Panc1 (cell line): ENCODE results near the gene DNAJA1. TPM values are rescaled to one million over a fixed set of nuclear protein-coding genes. Genes with fewer than 3 reads are reported as not detected.
A peak's percentile ranks its signal among the peaks of the same experiment; 100 is the strongest.

Source experiments
- ATAC-seq: fragments of 200-7000 bp; cut with Tn5 transposase; 2 replicates; pipeline ENCODE4 v1.9.1; 2020; ENCODE audit warnings: mild to moderate bottlenecking, moderate library complexity
- BruUV-seq: library from RNA; stranded (reverse); fragments of 400-500 nt; replicated peaks from 2 replicates; lab custom pipeline; 2021; lab: Mats Ljungman, UMichigan
- CTCF ChIA-PET: fragments of 300-600 bp; sonication (Branson Sonifier 250); formaldehyde crosslinking; loops from one replicate; lab custom pipeline; 2022; ENCODE audit warnings: antibody characterized with exemption; lab: Charles Lee
- POLR2A ChIA-PET: fragments of 300-600 bp; sonication (Branson Sonifier 250); formaldehyde crosslinking; loops from one replicate; lab custom pipeline; 2022; ENCODE audit warnings: antibody characterized with exemption; lab: Charles Lee
- DNase-seq: peaks from one replicate; pipeline ENCODE4 v3.0.0-alpha.2; 2010; ENCODE audit warnings: low read depth, low spot score
- H3K27ac ChIP-seq: 2 replicates; pipeline ENCODE4 v1.5.1; 2011; ENCODE audit warnings: mild to moderate bottlenecking, low read length, inconsistent platforms
- H3K27me3 ChIP-seq: fragments of 200-500 bp; sonication (Bioruptor generic); 2 replicates; pipeline ENCODE4 v1.6.0; 2014; ENCODE audit warnings: low read length, inconsistent platforms; ENCODE audit not compliant: control insufficient read depth, insufficient read depth
- H3K36me3 ChIP-seq: fragments of 200-500 bp; sonication (Bioruptor generic); 2 replicates; pipeline ENCODE4 v1.5.1; 2014; ENCODE audit warnings: inconsistent platforms, mild to moderate bottlenecking, low read length, moderate library complexity; ENCODE audit not compliant: control insufficient read depth, insufficient read depth
- H3K4me1 ChIP-seq: 2 replicates; pipeline ENCODE4 v1.5.1; 2011; ENCODE audit warnings: inconsistent platforms, mild to moderate bottlenecking, low read length, moderate library complexity; ENCODE audit not compliant: control insufficient read depth, insufficient read depth
- H3K4me3 ChIP-seq, 2 experiments: 2 replicates each; pipeline ENCODE4 v1.5.1; 2011 to 2012; ENCODE audit warnings: low read depth in 2 of 2, low read length in 2 of 2, mild to moderate bottlenecking in 2 of 2, inconsistent platforms in 1 of 2, moderate library complexity in 1 of 2
- H3K9me3 ChIP-seq: fragments of 200-500 bp; sonication (Bioruptor generic); 2 replicates; pipeline ENCODE4 v1.5.1; 2014; ENCODE audit warnings: low read depth, mild to moderate bottlenecking, inconsistent platforms, low read length, moderate library complexity; ENCODE audit not compliant: control insufficient read depth, insufficient read depth
- POLR2AphosphoS5 ChIP-seq: IDR thresholded peaks from 2 replicates; pipeline ENCODE4 v1.6.1; 2012; ENCODE audit warnings: mild to moderate bottlenecking, low read depth, low read length, moderate library complexity
- SIN3A ChIP-seq: IDR thresholded peaks from 2 replicates; pipeline ENCODE4 v1.6.1; 2012; ENCODE audit warnings: low read depth, mild to moderate bottlenecking, low read length, moderate library complexity, borderline replicate concordance; ENCODE audit not compliant: insufficient read depth
- TCF7L2 ChIP-seq: IDR thresholded peaks from 2 replicates; pipeline ENCODE4 v1.6.1; 2011; ENCODE audit warnings: mild to moderate bottlenecking, low read depth, low read length, inconsistent platforms
- in situ Hi-C: cut with HindIII; loops from 2 replicates; pipeline ENCODE4 v1.10.0; 2016; ENCODE audit warnings: low sequenced_read_pairs, low pct_unique_long_range_greater_than_20kb
- intact Hi-C: fragments of 100-400 bp; cut with micrococcal nuclease; formaldehyde crosslinking; loops from one replicate; pipeline ENCODE4 v1.10.0; 2022; ENCODE audit not compliant: unreplicated experiment
- total RNA-seq: library from RNA; stranded (reverse); gene quantifications from one replicate; pipeline ENCODE4 v1.2.1, GENCODE V29; 2021; ENCODE audit not compliant: unreplicated experiment
- TF ChIP-seq, protein P1 (sequence below): fragments of 450-650 bp; IDR thresholded peaks from 2 replicates; pipeline ENCODE4 v1.5.1; 2017; ENCODE audit warnings: mild to moderate bottlenecking
- TF ChIP-seq, protein P2 (sequence below), 2 experiments: IDR thresholded peaks; 2 replicates each; pipeline ENCODE4 v1.6.1; 2011 to 2012; ENCODE audit warnings: low read depth in 2 of 2, control low read depth in 1 of 2, low read length in 1 of 2, mild to moderate bottlenecking in 1 of 2, moderate library complexity in 1 of 2; ENCODE audit not compliant: insufficient read depth in 1 of 2

DNAJA1 gene
- total RNA-seq, 1 experiment from 2014 or later = 246 TPM

DNA sequence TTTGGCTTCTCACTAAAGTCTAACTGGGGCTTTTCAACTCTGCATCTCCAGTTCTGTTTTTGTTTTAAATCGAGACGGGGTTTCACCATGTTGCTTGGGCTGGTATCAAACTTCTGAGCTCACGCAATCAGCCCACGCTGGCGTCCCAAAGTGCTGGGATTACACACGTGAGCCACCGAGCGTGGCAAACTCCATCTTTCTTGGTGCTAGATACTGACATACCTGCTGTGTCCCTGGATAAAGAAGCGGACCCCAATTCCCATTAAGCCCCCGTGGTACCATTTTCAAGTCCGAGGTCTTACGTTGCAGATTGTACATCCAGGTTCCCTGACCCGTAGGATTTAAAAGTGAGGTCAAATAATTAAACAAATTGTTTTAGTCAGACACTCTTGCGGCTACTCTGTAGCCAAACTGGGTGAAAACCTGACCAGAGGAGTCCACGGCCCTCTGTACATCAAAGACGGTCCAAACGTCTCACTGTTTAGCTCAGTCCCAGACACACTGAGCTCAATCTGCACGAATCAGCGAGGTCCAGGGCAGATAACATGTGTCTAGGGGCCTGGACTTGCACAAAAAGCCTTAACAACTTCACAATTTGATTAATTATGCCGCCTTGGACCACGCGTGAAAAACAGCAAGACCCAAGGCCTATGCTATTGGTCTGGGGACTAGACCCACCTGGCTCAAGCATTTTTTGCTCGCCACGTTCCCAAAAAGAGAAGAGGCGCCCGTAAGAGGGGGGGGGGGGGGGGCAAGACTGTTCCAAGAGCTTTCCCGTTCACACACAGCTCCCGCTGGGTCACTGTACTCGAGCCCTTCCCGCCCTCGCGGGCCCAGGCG, 727 bp upstream of the DNAJA1 start:
- ChIA-PET CTCF (interaction anchor here (0.6 to 1.2 kb wide), 2 partner anchors 20 kb away, joined by 3 read pairs; no protein-coding TSS in a partner anchor), POLR2A (interaction anchor here (0.5 to 1.5 kb wide), 6 partner anchors 16 to 630 kb away, joined by 3 to 36 read pairs (median 5); partner anchors contain the start of gene APTX)
- in situ Hi-C loops (no loop called here), intact Hi-C loops (no loop called here)
- H3K27ac ChIP-seq = peak overlapping the region; percentile 93
- TF ChIP-seq TCF7L2 = 0 out of 2 replicates have a peak, but pooled peaks have one; percentile 12
- TF ChIP-seq, protein P1, sequence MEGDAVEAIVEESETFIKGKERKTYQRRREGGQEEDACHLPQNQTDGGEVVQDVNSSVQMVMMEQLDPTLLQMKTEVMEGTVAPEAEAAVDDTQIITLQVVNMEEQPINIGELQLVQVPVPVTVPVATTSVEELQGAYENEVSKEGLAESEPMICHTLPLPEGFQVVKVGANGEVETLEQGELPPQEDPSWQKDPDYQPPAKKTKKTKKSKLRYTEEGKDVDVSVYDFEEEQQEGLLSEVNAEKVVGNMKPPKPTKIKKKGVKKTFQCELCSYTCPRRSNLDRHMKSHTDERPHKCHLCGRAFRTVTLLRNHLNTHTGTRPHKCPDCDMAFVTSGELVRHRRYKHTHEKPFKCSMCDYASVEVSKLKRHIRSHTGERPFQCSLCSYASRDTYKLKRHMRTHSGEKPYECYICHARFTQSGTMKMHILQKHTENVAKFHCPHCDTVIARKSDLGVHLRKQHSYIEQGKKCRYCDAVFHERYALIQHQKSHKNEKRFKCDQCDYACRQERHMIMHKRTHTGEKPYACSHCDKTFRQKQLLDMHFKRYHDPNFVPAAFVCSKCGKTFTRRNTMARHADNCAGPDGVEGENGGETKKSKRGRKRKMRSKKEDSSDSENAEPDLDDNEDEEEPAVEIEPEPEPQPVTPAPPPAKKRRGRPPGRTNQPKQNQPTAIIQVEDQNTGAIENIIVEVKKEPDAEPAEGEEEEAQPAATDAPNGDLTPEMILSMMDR = no peak
- peaks cover 25% of the 10 kb centered on the region for H3K36me3 ChIP-seq
- H3K9me3 ChIP-seq = no peaks in the 10 kb centered on the region
- BruUV-seq = no TSS peak
- ATAC-seq = peak; percentile 23
- peaks cover 33% of the 10 kb centered on the region for H3K4me1 ChIP-seq
- DNase-seq = no peak
- no peaks in the 10 kb centered on the region for H3K27me3 ChIP-seq
- H3K4me3 ChIP-seq = peak overlapping the region; percentile 81 to 87

DNA sequence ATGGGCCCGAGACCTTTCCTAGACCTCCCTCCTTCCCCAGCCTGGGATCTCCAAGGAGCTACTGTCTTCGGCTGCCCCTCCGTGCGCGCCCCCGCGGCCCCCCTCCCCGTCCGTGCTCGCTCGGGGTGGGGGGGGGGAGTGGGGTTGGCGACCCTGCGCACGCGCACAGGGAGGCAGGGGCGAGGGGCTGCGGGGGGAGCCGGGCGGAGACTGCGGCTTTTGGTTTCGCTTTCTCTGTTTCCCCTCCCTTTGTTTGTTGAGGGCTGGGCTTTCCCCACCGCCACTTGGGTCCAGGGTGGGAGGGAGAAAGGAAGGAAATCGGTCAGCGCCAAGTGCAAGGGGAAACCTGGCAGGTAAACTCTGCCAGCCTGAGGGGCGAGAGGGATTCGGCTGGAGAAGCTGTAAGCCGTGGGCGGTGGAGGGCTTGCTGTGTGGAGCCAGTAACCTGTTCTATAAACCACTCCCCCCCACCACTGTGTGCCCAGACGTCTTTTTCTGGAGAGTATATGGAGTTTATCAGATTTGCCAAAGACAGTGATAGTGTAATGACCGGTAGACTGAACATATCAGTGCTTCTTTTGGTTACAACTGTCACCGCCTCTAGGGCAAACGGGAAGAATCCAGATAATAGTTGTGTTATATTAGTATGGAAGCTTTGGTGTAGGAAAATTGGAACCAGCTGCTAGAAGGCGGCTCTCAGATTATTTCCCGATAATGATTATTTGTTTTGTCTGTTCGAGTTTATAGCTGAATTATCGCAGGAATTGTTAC, 684 bp downstream of the DNAJA1 start:
- intact Hi-C loops = no loop called here

More for the DNA sequence above, 684 bp downstream of the DNAJA1 start:
- BruUV-seq = no TSS peak
- ATAC-seq (peak; percentile 54), DNase-seq (no peak)
- Histone ChIP-seq H3K27ac (peak overlapping the region; percentile 93), H3K9me3 (no peaks in the 10 kb centered on the region), H3K4me3 (peak overlapping the region; percentile 81 to 87), H3K27me3 (no peaks in the 10 kb centered on the region), H3K4me1 (peaks cover 41% of the 10 kb centered on the region), H3K36me3 (peaks cover 39% of the 10 kb centered on the region)
- TF ChIP-seq TCF7L2 (no peak), SIN3A (no peak), POLR2AphosphoS5 (no peak)
- TF ChIP-seq, protein P1 = no peak
- TF ChIP-seq, protein P2, sequence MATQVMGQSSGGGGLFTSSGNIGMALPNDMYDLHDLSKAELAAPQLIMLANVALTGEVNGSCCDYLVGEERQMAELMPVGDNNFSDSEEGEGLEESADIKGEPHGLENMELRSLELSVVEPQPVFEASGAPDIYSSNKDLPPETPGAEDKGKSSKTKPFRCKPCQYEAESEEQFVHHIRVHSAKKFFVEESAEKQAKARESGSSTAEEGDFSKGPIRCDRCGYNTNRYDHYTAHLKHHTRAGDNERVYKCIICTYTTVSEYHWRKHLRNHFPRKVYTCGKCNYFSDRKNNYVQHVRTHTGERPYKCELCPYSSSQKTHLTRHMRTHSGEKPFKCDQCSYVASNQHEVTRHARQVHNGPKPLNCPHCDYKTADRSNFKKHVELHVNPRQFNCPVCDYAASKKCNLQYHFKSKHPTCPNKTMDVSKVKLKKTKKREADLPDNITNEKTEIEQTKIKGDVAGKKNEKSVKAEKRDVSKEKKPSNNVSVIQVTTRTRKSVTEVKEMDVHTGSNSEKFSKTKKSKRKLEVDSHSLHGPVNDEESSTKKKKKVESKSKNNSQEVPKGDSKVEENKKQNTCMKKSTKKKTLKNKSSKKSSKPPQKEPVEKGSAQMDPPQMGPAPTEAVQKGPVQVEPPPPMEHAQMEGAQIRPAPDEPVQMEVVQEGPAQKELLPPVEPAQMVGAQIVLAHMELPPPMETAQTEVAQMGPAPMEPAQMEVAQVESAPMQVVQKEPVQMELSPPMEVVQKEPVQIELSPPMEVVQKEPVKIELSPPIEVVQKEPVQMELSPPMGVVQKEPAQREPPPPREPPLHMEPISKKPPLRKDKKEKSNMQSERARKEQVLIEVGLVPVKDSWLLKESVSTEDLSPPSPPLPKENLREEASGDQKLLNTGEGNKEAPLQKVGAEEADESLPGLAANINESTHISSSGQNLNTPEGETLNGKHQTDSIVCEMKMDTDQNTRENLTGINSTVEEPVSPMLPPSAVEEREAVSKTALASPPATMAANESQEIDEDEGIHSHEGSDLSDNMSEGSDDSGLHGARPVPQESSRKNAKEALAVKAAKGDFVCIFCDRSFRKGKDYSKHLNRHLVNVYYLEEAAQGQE (IDR thresholded peaks at IDR 0.05; ENCODE audit: insufficient read depth in 1 of 2, low read depth in 2 of 2, low read length in 1 of 2) = no peak
- POLR2A ChIA-PET = interaction anchor here (0.6 to 1.5 kb wide), 5 partner anchors 19 to 214 kb away, joined by 3 to 36 read pairs (median 3); partner anchors contain the start of gene APTX
- in situ Hi-C loops = no loop called here
- CTCF ChIA-PET = interaction anchor here (0.5 to 0.7 kb wide), 2 partner anchors 51 to 438 kb away, joined by 3 to 4 read pairs; no protein-coding TSS in a partner anchor
